ENCODE results near the gene NR2C2AP.

DNA sequence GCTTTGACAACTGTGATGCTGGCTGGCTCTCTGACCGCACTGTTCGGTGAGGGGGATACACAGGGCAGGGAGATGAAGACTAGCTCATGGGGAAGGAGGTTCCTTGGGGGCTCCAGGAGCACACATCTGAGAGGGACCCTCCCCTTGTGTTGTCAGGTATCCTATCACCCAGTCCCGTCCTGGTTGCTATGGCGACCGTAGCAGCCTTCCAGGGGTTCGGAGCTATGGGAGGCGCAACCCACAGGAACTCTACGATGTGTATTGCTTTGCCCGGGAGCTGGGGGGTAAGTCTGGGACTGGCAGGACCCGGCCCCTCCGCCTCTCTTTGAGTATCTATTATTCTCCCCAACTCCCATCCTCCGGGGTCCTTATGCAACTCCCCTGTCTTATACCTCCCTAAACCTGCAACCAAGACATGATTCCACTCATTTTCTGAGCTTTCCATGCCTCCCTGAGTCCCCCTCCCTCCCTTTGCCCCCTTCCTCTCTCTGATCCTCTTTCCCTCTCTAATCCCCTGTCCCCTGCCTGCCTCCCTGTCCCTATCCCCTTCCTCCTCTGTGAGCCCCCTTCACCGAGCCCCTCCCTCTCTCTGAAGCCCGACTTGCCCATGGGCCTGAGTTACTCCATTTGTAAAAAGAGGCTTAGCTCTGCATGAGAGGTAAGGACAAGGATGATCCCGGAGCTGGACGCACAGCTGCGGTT is 21.1 kb upstream of the NR2C2AP start:
- no peak for TF ChIP-seq CTCF (IDR thresholded peaks at IDR 0.05)
- no peak for TF ChIP-seq ZFX (IDR thresholded peaks at IDR 0.05; ENCODE audit: borderline replicate concordance)
